HEK293 (cell line): ENCODE data around the gene EXOSC2.

Source experiments
- CTCF ChIA-PET: fragments of 350-600 bp; formaldehyde crosslinking; extraction: SDS; loops from one replicate; lab custom pipeline; 2021; ENCODE audit warnings: antibody characterized with exemption; lab: Yijun Ruan, JAX
- POLR2A ChIA-PET: fragments of 300-600 bp; formaldehyde crosslinking; extraction: SDS; loops from one replicate; lab custom pipeline; 2020; ENCODE audit warnings: antibody characterized with exemption, inconsistent platforms; lab: Yijun Ruan, JAX
- H3K27ac ChIP-seq: fragments of 200-500 bp; sonication (Bioruptor generic); 2 replicates; pipeline ENCODE4 v1.5.1; 2014; ENCODE audit warnings: low read depth, low read length, control low read depth, inconsistent platforms; ENCODE audit errors: extremely low read depth
- H3K36me3 ChIP-seq, 2 experiments: fragments of 200-500 bp in 1 of 2; sonication (Bioruptor generic) in 1 of 2; 1 replicate in 1 of 2; 2 replicates in 1 of 2; pipeline ENCODE4 v1.5.1; 2014 to 2017; ENCODE audit warnings: inconsistent platforms in 2 of 2, low read length in 2 of 2; ENCODE audit not compliant: control insufficient read depth in 2 of 2, insufficient read depth in 1 of 2
- H3K4me1 ChIP-seq: fragments of 200-500 bp; sonication (Bioruptor generic); 2 replicates; pipeline ENCODE4 v1.5.1; 2014; ENCODE audit warnings: mild to moderate bottlenecking, low read length, inconsistent platforms; ENCODE audit not compliant: control insufficient read depth, insufficient read depth
- H3K4me3 ChIP-seq: 2 replicates; pipeline ENCODE4 v1.5.1; 2011; ENCODE audit warnings: low read depth, mild to moderate bottlenecking, control low read depth, low read length, moderate library complexity
- H3K9me3 ChIP-seq: fragments of 200-500 bp; sonication (Bioruptor generic); 2 replicates; pipeline ENCODE4 v1.5.1; 2014; ENCODE audit warnings: low read depth, low read length, inconsistent platforms; ENCODE audit not compliant: control insufficient read depth, insufficient read depth
- GLIS2 ChIP-seq: fragments of 450-650 bp; formaldehyde crosslinking; IDR thresholded peaks from 2 replicates; pipeline ENCODE4 v1.5.1; 2016; ENCODE audit warnings: missing biosample characterization, missing genetic modification characterization
- HOXC10 ChIP-seq: sonication (generic); formaldehyde crosslinking; IDR thresholded peaks from 2 replicates; pipeline ENCODE4 v1.8.1; 2023; ENCODE audit warnings: mild to moderate bottlenecking, missing genetic modification reagents
- MEIS1 ChIP-seq: sonication (generic); formaldehyde crosslinking; IDR thresholded peaks from 2 replicates; pipeline ENCODE4 v1.8.1; 2022; ENCODE audit warnings: missing genetic modification reagents, mild to moderate bottlenecking, borderline replicate concordance
- PRDM6 ChIP-seq: fragments of 450-650 bp; formaldehyde crosslinking; IDR thresholded peaks from 2 replicates; pipeline ENCODE4 v1.5.1; 2017; ENCODE audit warnings: missing biosample characterization, missing genetic modification characterization
- REPIN1 ChIP-seq: fragments of 450-650 bp; formaldehyde crosslinking; IDR thresholded peaks from 2 replicates; pipeline ENCODE4 v1.5.1; 2017; ENCODE audit warnings: missing biosample characterization, missing genetic modification characterization, low read depth
- SP3 ChIP-seq: fragments of 450-650 bp; formaldehyde crosslinking; IDR thresholded peaks from 2 replicates; pipeline ENCODE4 v1.5.1; 2016; ENCODE audit warnings: missing biosample characterization, missing genetic modification characterization
- TCF7L2 ChIP-seq: IDR thresholded peaks from 2 replicates; pipeline ENCODE4 v1.6.1; 2011; ENCODE audit warnings: low read depth, mild to moderate bottlenecking, inconsistent platforms, low read length, moderate library complexity, borderline replicate concordance
- ZBTB44 ChIP-seq: fragments of 450-650 bp; IDR thresholded peaks from 2 replicates; pipeline ENCODE4 v1.5.1; 2018; ENCODE audit warnings: missing biosample characterization, mild to moderate bottlenecking, missing genetic modification characterization
- ZFP3 ChIP-seq: fragments of 450-650 bp; formaldehyde crosslinking; IDR thresholded peaks from 2 replicates; pipeline ENCODE4 v1.5.1; 2016; ENCODE audit warnings: low read depth, missing biosample characterization, missing genetic modification characterization
- ZNF138 ChIP-seq: fragments of 450-650 bp; formaldehyde crosslinking; IDR thresholded peaks from 2 replicates; pipeline ENCODE4 v1.5.1; 2016; ENCODE audit warnings: missing biosample characterization, missing genetic modification characterization, borderline replicate concordance
- ZNF18 ChIP-seq: fragments of 450-650 bp; formaldehyde crosslinking; IDR thresholded peaks from 2 replicates; pipeline ENCODE4 v1.5.1; 2016; ENCODE audit warnings: missing biosample characterization, missing genetic modification characterization
- ZNF362 ChIP-seq: fragments of 450-650 bp; formaldehyde crosslinking; IDR thresholded peaks from 2 replicates; pipeline ENCODE4 v1.5.1; 2016; ENCODE audit warnings: missing biosample characterization, missing genetic modification characterization
- ZNF394 ChIP-seq: fragments of 450-650 bp; formaldehyde crosslinking; IDR thresholded peaks from 2 replicates; pipeline ENCODE4 v1.5.1; 2016; ENCODE audit warnings: missing biosample characterization, missing genetic modification characterization, mild to moderate bottlenecking, moderate library complexity, borderline replicate concordance
- ZNF488 ChIP-seq: fragments of 450-650 bp; formaldehyde crosslinking; IDR thresholded peaks from 2 replicates; pipeline ENCODE4 v1.5.1; 2016; ENCODE audit warnings: missing biosample characterization, missing genetic modification characterization
- ZNF510 ChIP-seq: fragments of 450-650 bp; formaldehyde crosslinking; IDR thresholded peaks from 2 replicates; pipeline ENCODE4 v1.5.1; 2018; ENCODE audit warnings: mild to moderate bottlenecking, missing genetic modification characterization, missing biosample characterization; ENCODE audit not compliant: insufficient replicate concordance
- ZNF600 ChIP-seq: fragments of 450-650 bp; formaldehyde crosslinking; IDR thresholded peaks from 2 replicates; pipeline ENCODE4 v1.5.1; 2016; ENCODE audit warnings: missing biosample characterization, missing genetic modification characterization
- ZNF626 ChIP-seq: fragments of 450-650 bp; sonication (Bioruptor Pico); formaldehyde crosslinking; IDR thresholded peaks from 2 replicates; pipeline ENCODE4 v1.5.1; 2018; ENCODE audit warnings: missing biosample characterization, missing genetic modification characterization, inconsistent platforms
- ZNF629 ChIP-seq: fragments of 450-650 bp; formaldehyde crosslinking; IDR thresholded peaks from 2 replicates; pipeline ENCODE4 v1.5.1; 2017; ENCODE audit warnings: missing biosample characterization, missing genetic modification characterization
- ZNF747 ChIP-seq: fragments of 450-650 bp; formaldehyde crosslinking; IDR thresholded peaks from 2 replicates; pipeline ENCODE4 v1.5.1; 2016; ENCODE audit warnings: missing biosample characterization, missing genetic modification characterization
- ZNF776 ChIP-seq: fragments of 450-650 bp; formaldehyde crosslinking; IDR thresholded peaks from 2 replicates; pipeline ENCODE4 v1.5.0; 2017; ENCODE audit warnings: missing biosample characterization, missing genetic modification characterization, borderline replicate concordance
- ZNF830 ChIP-seq: fragments of 450-650 bp; IDR thresholded peaks from 2 replicates; pipeline ENCODE4 v1.5.0; 2018; ENCODE audit warnings: missing biosample characterization, missing genetic modification characterization, low read depth, mild to moderate bottlenecking, moderate library complexity
- ZSCAN23 ChIP-seq: fragments of 450-650 bp; formaldehyde crosslinking; IDR thresholded peaks from 2 replicates; pipeline ENCODE4 v1.5.1; 2016; ENCODE audit warnings: missing biosample characterization, missing genetic modification characterization

The EXOSC2 gene

GRCh38 chr9:130651221-130651620 lies 42.4 kb upstream of the EXOSC2 start:
- Histone ChIP-seq H3K27ac (no peak overlapping the region), H3K36me3 (no peaks in the 10 kb centered on the region), H3K9me3 (no peaks in the 10 kb centered on the region), H3K4me3 (no peak overlapping the region), H3K4me1 (no peaks in the 10 kb centered on the region)
- CTCF ChIA-PET: interaction anchor here (0.6 to 1.0 kb wide), 2 partner anchors 190 to 382 kb away, joined by 3 to 4 read pairs; no protein-coding TSS in a partner anchor
- POLR2A ChIA-PET: interaction anchor here (0.6 kb wide), 1 partner anchor 39 kb away, joined by 5 read pairs; no protein-coding TSS in a partner anchor
- TF ChIP-seq REPIN1 (tag by site-specific recombination) (no peak), ZNF747 (tag by site-specific recombination) (no peak), ZNF626 (tag by site-specific recombination) (no peak), ZNF138 (tag by site-specific recombination) (no peak), GLIS2 (no peak), ZNF600 (tag by site-specific recombination) (no peak), ZSCAN23 (no peak), TCF7L2 (no peak), PRDM6 (no peak), SP3 (no peak), ZNF776 (no peak)

GRCh38 chr9:130651752-130652151 lies 41.8 kb upstream of the EXOSC2 start:
- no peaks in the 10 kb centered on the region for H3K36me3 ChIP-seq
- TF ChIP-seq ZNF394 (no peak), ZNF510 (no peak), ZNF362 (tag by site-specific recombination) (no peak), MEIS1 (no peak), ZBTB44 (no peak)
- POLR2A ChIA-PET: no interaction called here
- H3K4me1 ChIP-seq: no peaks in the 10 kb centered on the region
- H3K27ac ChIP-seq: no peak overlapping the region
- H3K4me3 ChIP-seq: no peak overlapping the region
- no peaks in the 10 kb centered on the region for H3K9me3 ChIP-seq
- CTCF ChIA-PET: interaction anchor here (0.5 to 1.0 kb wide), 3 partner anchors 191 to 593 kb away, joined by 3 to 4 read pairs (median 3); no protein-coding TSS in a partner anchor

GRCh38 chr9:130654879-130655278 lies 38.7 kb upstream of the EXOSC2 start:
- ChIA-PET POLR2A (no interaction called here), CTCF (no interaction called here)
- Histone ChIP-seq H3K4me3 (no peak overlapping the region), H3K9me3 (no peaks in the 10 kb centered on the region), H3K27ac (no peak overlapping the region), H3K36me3 (no peaks in the 10 kb centered on the region), H3K4me1 (no peaks in the 10 kb centered on the region)
- TF ChIP-seq ZNF488 (tag by site-specific recombination) (no peak), ZNF629 (tag by site-specific recombination) (no peak), ZFP3 (tag by site-specific recombination) (no peak), ZNF18 (tag by site-specific recombination) (no peak), HOXC10 (CRISPR knock-in tag) (no peak), ZNF830 (no peak)
